Prostate gland (tissue), 2 donors: ENCODE data around the gene ZNF189. TPM values are rescaled to one million over a fixed set of nuclear protein-coding genes. Genes with fewer than 3 reads are reported as not detected.

Experiments used
- DNase-seq: peaks from one replicate; pipeline ENCODE4 v3.0.0-alpha.2; 2019; ENCODE audit warnings: low spot score
- H3K27ac ChIP-seq, 2 donors: fragments of 200-600 bp; sonication (generic); 2 replicates each; pipeline ENCODE4 v1.5.1; 2017 to 2019
- H3K27me3 ChIP-seq: fragments of 200-600 bp; sonication (generic); replicated peaks from 2 replicates; pipeline ENCODE4 v1.5.1; 2019; ENCODE audit not compliant: insufficient read depth
- H3K36me3 ChIP-seq, 2 donors: fragments of 200-600 bp; sonication (generic); 1 replicate in 1 of 2; 2 replicates in 1 of 2; pipeline versions ENCODE4 v1.5.1 to v1.8.1; 2017 to 2019
- H3K4me1 ChIP-seq: fragments of 200-600 bp; sonication (generic); replicated peaks from 2 replicates; pipeline ENCODE4 v1.5.1; 2019
- H3K4me3 ChIP-seq, 2 donors: fragments of 200-600 bp; sonication (generic); 2 replicates each; pipeline ENCODE4 v1.5.1; 2017 to 2019
- H3K9me3 ChIP-seq: fragments of 200-600 bp; sonication (generic); 2 replicates; pipeline ENCODE4 v1.5.1; 2017
- CTCF ChIP-seq, 4 experiments: fragments of 200-600 bp in 2 of 4; fragments of 450-650 bp in 2 of 4; sonication (generic) in 2 of 4; IDR thresholded peaks; 1 replicate in 3 of 4; 2 replicates in 1 of 4; pipeline ENCODE4 v1.5.1; 2016 to 2019; ENCODE audit warnings: antibody characterized with exemption in 4 of 4, mild to moderate bottlenecking in 2 of 4, moderate library complexity in 2 of 4
- POLR2A ChIP-seq: fragments of 450-650 bp; IDR thresholded peaks from one replicate; pipeline ENCODE4 v1.6.1; 2016; ENCODE audit warnings: antibody characterized with exemption, mild to moderate bottlenecking
- POLR2AphosphoS5 ChIP-seq: sonication (generic); formaldehyde crosslinking; IDR thresholded peaks from one replicate; pipeline ENCODE4 v1.6.1; 2017; ENCODE audit warnings: antibody characterized with exemption
- WGBS: methylation state at CpG from one replicate; pipeline ENCODE4 v1.1.5; 2018; 5-methylcytosine and 5-hydroxymethylcytosine counted together
- intact Hi-C: fragments of 100-400 bp; cut with DNase I; formaldehyde crosslinking; loops from one replicate; pipeline ENCODE4 v1.14.2; 2022
- total RNA-seq, 2 donors: library from RNA; depleted of rRNA; stranded (reverse); fragments of >200 nt; gene quantifications; one replicate each; pipeline ENCODE4 v1.1.0, GENCODE V29; 2016

Gene ZNF189
- total RNA-seq, 2 donors from 2014 or later = 20.9 to 31.4 TPM

DNA sequence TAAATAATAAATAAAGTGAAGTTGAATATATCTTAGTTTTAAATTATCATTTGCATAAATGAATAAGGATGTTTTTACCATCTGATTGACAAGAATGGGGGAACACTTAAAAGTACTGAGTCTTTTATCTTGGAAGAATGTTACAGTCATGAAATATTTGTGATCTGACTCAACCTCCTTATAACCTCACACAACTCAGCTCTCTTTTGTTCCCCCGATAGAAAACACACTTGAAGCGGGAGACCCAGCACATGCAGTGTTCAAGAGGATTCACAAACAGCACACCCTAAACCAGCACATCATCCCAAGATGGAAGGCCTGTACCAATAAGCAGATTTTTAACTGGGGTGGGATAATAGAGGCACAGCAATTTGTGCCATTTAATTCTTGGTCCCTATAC, 29.4 kb upstream of the ZNF189 start:
- Histone ChIP-seq H3K9me3 (no peaks in the 10 kb centered on the region), H3K27me3 (no peaks in the 10 kb centered on the region), H3K27ac (no peak overlapping the region), H3K4me1 (no peaks in the 10 kb centered on the region), H3K4me3 (no peak overlapping the region), H3K36me3 (no peaks in the 10 kb centered on the region)
- 78% methylated on average over 2 of the region's 2 CpGs for WGBS
- intact Hi-C loops = no loop called here
- DNase-seq = no peak
- TF ChIP-seq POLR2AphosphoS5 (no peak), CTCF (IDR thresholded peaks at IDR 0.05) (no peak), POLR2A (no peak)

GRCh38 chr9:101369884-101370531, 28.6 kb upstream of the ZNF189 start:
- H3K27ac ChIP-seq = no peak overlapping the region
- H3K9me3 ChIP-seq = no peaks in the 10 kb centered on the region
- WGBS = 56% methylated on average over 2 of the region's 2 CpGs
- no peaks in the 10 kb centered on the region for H3K27me3 ChIP-seq
- H3K36me3 ChIP-seq = no peaks in the 10 kb centered on the region
- no peak for TF ChIP-seq POLR2AphosphoS5
- TF ChIP-seq POLR2A = no peak
- TF ChIP-seq CTCF (IDR thresholded peaks at IDR 0.05) = no peak
- intact Hi-C loops = no loop called here
- DNase-seq = no peak
- H3K4me1 ChIP-seq = no peaks in the 10 kb centered on the region
- no peak overlapping the region for H3K4me3 ChIP-seq

DNA sequence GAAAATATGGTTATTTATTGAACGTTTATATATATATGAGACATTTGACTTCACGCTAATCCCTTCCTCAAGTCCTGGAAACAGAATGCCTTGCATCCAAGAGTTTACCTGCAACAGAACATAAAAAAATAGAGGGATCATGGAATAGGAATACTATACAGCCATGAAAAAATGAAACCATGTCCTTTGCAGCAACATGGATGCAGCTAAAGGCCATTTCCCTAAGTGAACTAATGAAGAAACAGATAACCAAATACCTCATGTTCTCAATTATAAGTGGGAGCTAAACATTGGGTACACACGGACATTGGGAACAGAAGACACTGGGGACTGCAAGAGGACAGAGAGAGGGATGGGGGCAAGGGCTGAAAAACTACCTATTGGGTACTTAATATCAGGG, 26.8 kb upstream of the ZNF189 start:
- Histone ChIP-seq H3K36me3 (no peaks in the 10 kb centered on the region), H3K9me3 (no peaks in the 10 kb centered on the region), H3K4me1 (no peaks in the 10 kb centered on the region), H3K27me3 (no peaks in the 10 kb centered on the region), H3K4me3 (no peak overlapping the region), H3K27ac (no peak overlapping the region)
- TF ChIP-seq CTCF (IDR thresholded peaks at IDR 0.05) = no peak
- no peak for TF ChIP-seq POLR2A
- no peak for TF ChIP-seq POLR2AphosphoS5
- WGBS = 94% methylated on average over 3 of the region's 3 CpGs
- intact Hi-C loops = no loop called here
- no peak for DNase-seq

- H3K4me1 ChIP-seq = no peaks in the 10 kb centered on the region
- H3K27ac ChIP-seq = no peak overlapping the region
- H3K9me3 ChIP-seq = no peaks in the 10 kb centered on the region
- intact Hi-C loops = no loop called here
- no peak for TF ChIP-seq POLR2AphosphoS5
- TF ChIP-seq CTCF (IDR thresholded peaks at IDR 0.05) = no peak
- TF ChIP-seq POLR2A = no peak
- H3K27me3 ChIP-seq = no peaks in the 10 kb centered on the region
- no peak overlapping the region for H3K4me3 ChIP-seq
- no peak for DNase-seq
- 33% methylated on average over 2 of the region's 2 CpGs for WGBS
- H3K36me3 ChIP-seq = no peaks in the 10 kb centered on the region
Observed at GRCh38 chr9:101372327-101373118, 26.1 kb upstream of the ZNF189 start.

GRCh38 chr9:101375546-101375945, 23.1 kb upstream of the ZNF189 start:
- H3K4me3 ChIP-seq = no peak overlapping the region
- no peak for TF ChIP-seq POLR2A
- no peak for TF ChIP-seq POLR2AphosphoS5
- TF ChIP-seq CTCF (IDR thresholded peaks at IDR 0.05) = no peak
- DNase-seq = no peak
- no peaks in the 10 kb centered on the region for H3K36me3 ChIP-seq
- no peaks in the 10 kb centered on the region for H3K4me1 ChIP-seq
- intact Hi-C loops = no loop called here
- H3K27ac ChIP-seq = no peak overlapping the region
- no peaks in the 10 kb centered on the region for H3K9me3 ChIP-seq
- no peaks in the 10 kb centered on the region for H3K27me3 ChIP-seq
- WGBS = 93% methylated on average over 12 of the region's 12 CpGs
